IPS-11a (cell line): ENCODE measurements around the gene C8G.

Experiments used
- H3K4me3 ChIP-seq: one replicate; pipeline ENCODE4 v1.5.1; 2013; ENCODE audit warnings: low read depth, low read length, control low read depth

Gene C8G

DNA sequence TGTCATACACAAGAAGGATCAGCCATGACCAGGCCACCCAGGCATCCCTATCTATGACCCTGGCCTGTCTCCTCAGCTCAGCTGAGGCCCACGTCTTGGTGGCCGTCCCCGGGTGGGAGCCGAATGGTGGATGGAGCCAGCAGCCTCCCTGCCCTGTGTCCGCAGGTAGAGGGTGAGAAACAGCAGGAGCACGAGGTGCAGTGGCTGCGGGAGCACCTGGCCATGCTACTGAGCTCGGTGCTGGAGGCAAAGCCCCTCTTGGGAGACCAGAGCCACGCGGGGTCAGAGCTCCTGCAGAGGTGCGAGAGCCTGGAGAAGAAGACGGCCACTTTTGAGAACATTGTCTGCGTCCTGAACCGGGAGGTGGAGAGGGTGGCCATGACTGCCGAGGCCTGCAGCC lies 25.0 kb upstream of the C8G start:
- no peak overlapping the region for H3K4me3 ChIP-seq

DNA sequence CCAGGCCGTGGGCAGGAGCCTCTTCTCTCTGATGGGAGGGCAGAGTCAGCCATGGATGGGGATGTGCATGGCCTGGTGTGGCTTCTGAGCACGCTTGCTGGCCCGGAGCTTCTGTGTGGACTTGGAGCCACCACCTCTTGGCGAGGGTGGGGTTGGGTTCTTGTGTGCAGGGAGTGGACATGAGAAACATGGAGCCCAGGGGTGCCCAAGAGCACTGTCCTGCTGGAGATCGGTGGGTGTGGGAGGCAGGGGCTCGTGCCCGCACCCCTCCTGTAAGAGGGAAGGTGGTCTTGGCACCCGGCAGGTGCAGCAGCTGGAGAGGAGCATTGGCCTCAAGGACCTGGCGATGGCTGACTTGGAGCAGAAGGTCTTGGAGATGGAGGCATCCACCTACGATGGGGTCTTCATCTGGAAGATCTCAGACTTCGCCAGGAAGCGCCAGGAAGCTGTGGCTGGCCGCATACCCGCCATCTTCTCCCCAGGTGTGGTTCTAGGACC lies 24.3 kb upstream of the C8G start:
- H3K4me3 ChIP-seq, result no peak overlapping the region

DNA sequence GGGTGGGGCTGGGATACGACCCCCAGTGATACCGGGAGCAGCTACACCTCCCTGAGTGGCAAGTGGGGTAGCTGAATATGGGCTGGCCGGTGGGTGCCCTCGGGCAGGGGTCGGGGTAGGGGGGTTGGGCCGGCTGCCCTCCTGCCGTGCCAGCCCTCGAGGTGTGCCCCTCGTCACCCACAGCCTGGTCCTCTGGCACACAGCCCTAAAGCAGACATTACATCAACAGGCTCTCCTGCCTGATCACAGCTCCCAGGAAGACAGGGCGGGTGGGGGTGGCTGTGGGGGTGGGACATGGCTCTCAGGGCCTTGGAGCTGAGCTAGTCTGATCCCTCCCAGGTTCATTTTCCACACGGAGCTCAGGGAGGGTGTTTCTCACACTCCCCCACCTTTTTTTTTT lies 23.7 kb upstream of the C8G start:
- no peak overlapping the region for H3K4me3 ChIP-seq

DNA sequence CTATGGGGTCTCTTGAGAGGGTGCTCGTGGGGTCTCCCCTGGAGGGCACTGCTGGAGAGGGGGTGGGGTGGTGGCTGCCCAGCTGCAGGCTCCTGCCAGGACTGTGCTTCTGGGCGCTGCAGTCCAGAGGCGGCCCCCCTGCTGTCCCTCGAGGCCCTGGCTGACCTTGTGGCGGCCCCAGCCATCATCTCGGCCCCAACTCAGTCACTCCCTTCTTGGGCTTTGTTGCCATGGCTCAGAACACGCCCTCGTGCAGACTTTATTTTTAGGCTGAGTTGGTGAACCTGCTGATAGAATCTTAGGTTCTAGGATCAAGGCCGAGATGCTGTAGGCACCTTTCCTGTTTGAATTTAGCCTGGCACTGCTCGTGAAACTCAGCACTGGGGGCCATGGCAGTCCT lies 23.3 kb upstream of the C8G start:
- no peak overlapping the region for H3K4me3 ChIP-seq

DNA sequence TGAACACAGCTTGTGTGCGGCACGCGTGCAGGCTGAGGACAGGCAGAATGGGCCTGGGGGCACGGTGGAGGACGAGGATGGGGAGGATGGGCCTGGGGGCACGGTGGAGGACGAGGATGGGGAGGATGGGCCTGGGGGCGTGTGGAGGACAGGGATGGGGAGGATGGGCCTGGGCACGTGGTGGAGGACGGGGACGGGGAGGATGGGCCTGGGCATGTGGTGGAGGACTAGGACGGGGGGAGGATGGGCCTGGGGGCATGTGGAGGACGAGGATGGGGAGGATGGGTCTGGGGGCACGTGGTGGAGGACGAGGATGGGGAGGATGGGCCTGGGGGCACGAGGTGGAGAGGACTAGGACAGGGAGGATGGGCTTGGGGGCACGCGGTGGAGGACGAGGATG lies 22.5 kb upstream of the C8G start:
- no peak overlapping the region for H3K4me3 ChIP-seq

DNA sequence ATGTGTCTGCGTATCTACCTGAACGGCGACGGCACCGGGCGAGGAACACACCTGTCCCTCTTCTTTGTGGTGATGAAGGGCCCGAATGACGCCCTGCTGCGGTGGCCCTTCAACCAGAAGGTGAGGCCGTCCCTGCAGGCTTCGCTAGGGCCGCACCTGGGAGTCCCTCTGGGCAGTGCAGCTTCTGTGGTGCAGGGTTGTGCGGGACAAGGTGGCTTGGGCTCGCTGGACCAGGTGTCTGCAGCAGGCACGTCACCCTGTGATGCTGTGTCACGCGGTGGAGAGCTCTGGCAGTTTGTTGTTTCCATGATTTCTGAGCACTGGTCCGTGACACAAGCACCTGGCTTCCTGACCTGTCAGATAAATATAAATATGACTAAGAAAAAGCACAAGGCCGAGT lies 21.2 kb upstream of the C8G start:
- H3K4me3 ChIP-seq, result no peak overlapping the region

DNA sequence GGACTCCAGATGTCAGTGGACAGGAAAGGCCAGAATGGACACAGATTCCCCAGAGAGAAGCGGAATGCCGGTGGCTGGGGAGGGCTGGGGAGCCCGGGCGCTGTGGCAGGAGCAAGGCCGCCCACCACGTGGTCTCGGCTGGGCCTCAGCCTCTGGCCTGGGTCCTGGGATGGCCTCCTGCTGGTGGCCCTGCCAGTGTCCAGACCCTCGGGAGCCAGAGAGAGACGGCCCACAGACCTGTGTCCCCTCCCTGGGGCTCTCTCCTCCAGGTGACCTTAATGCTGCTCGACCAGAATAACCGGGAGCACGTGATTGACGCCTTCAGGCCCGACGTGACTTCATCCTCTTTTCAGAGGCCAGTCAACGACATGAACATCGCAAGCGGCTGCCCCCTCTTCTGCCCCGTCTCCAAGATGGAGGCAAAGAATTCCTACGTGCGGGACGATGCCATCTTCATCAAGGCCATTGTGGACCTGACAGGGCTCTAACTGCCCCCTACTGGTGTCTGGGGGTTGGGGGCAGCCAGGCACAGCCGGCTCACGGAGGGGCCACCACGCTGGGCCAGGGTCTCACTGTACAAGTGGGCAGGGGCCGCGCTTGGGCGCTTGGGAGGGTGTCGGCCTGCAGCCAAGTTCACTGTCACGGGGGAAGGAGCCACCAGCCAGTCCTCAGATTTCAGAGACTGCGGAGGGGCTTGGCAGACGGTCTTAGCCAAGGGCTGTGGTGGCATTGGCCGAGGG lies 19.5 kb upstream of the C8G start:
- H3K4me3 ChIP-seq, result no peak overlapping the region

DNA sequence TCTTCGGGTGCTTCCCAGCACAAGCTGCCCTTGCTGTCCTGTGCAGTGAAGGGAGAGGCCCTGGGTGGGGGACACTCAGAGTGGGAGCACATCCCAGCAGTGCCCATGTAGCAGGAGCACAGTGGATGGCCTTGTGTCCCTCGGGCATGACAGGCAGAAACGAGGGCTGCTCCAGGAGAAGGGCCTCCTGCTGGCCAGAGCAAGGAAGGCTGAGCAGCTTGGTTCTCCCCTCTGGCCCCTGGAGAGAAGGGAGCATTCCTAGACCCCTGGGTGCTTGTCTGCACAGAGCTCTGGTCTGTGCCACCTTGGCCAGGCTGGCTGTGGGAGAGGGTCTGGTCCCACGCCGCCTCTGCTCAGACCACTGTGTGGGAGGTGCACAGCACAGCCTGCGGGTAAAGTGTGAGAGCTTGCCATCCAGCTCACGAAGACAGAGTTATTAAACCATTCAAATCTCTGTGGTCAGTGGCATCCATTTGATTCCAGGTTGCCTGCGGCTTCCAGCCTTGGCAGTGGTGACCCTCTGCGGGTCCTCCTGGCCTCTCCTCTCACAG lies 18.8 kb upstream of the C8G start:
- no peak overlapping the region for H3K4me3 ChIP-seq

DNA sequence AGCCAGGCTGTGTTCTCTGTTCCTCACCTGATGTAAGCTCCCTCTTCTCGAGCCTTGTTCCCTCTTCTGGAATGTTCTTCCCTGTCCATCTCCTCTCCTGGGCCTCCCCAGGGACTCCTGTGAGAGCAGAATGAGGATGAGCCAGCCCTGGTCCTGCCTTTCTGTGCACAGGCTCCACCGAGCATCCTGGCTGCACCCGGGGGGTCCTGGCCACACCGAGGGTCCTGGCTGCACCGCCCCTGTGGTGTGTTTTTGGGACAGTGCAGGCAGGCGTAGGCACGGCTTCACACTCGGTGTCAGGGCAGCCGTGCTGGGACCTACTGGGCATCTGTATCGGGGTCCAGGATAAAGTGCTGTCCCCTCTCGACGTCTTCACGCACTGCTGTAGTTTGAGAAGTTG lies 18.3 kb upstream of the C8G start:
- H3K4me3 ChIP-seq, result no peak overlapping the region

DNA sequence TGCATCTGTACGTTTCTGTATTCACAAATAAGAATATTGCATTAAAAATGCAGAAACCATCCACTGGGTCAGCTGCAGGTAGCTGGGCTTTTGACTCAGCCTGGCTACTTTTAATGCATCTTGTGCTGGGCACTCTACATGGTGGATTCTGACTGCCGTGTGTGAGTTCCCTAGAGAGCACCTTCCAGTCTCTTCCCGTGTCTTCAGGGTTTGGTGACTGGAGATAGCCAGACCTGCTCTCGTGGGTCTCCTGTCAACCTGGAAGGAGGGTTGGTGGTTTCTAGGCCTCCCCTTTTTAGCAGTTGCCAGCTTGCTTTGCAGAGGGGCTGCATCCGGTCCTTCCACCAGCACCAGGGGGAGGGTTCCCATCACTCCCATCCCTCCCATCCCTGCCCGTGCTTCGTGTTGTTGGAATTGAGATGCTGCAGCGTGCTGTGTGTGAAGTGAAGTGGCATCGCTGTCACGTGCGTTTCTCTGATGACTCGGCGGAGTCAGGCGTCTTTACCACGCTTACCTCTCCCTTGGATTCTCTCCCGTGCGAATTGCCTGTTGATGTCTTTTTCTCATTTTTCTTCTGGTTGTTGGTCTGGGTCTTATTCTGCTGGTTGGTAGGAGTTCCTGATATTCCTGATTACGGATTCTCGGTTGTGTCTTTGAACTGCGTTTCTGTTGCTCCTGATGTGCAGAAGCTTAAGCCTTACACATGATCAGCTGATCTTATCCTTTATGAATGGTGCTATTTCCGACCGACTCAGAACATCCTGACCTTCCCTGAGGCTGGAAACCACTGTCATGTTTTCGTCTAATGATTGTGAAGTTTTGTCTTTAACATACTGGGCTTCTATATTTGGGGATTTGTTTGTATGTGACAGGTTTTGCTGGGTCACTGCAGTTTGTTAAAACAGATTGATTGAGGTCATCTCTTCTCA lies 17.4 kb upstream of the C8G start:
- H3K4me3 ChIP-seq, result no peak overlapping the region

DNA sequence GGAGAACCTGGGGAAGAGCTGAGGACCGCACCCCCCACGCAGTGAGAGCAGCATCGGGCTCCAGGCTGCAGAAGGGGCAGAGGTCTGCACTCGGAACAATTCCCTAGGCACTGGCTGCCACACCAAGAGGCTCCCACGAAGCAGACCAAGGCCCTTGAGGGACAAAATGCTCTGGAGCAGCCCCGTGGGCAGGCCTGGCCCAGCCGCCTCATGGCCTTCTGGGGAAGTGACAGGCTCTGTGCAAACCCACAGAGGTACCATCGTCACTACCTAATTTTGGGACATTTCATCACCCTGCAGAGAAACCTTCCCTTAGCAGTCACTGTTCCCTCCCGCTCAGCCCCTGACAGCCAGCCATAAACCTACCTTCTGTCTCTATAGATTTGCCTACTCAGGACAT lies 16.5 kb upstream of the C8G start:
- no peak overlapping the region for H3K4me3 ChIP-seq

DNA sequence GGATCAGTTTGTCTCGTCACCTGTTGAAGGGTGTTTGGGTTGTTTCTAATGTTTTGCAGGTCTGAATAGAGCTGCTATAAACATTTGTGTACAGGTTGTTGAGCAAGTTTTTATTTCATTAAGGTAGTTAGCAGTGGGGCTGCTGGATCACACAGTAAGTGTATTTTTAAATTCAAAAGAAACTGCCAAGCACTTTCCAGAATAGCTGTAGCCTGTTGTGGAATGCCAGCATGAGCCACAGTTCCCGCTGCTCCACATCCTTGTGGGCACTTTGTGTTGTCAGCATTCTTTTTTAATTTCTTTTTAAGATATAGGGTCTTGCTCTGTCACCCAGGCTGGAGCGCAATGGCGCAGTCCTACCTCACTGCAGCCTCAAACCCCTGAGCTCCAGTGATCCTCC lies 15.0 kb upstream of the C8G start:
- H3K4me3 ChIP-seq, result no peak overlapping the region

DNA sequence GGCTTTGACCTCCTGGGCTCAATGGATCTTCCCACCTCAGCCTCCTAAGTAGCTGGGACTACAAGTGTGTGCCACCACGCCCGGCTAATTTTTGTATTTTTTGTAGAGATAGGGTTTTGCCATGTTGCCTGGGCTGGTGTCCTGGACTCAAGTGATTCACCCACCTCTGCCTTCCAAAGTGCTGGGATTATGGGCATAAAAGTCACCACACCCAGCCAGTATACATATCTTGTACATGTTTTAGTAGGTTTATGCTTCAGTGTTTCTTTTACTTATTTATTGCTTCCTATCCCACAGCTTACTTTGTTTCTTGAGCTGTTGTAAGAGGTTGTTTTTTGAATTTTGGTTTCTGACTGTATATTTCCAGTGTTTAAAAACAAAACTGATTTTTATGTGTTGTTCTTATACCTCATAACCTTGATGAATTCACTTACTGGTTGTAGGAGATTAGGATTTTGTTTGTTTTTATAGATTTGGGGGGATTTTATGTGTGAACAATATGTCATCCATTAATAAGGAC lies 13.4 kb upstream of the C8G start:
- no peak overlapping the region for H3K4me3 ChIP-seq

DNA sequence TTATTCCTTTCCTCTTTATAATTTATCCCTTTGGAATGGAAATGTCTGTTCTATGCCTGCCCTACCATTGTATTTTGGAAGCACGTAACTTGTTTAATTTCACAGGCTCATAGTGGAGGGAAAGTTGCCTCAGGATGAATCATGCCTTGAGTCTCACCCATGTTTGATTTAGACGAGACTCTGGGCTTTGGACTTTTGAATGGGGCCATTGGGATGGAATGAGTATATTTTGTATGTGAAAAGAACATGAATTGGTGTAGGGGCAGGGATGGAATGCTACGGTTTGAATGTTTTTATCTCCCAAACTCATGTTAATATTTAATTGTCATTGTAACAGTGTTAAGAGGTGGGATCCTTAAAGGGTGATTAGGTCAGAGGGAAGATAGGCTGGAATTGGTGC lies 10.8 kb upstream of the C8G start:
- H3K4me3 ChIP-seq, result no peak overlapping the region

DNA sequence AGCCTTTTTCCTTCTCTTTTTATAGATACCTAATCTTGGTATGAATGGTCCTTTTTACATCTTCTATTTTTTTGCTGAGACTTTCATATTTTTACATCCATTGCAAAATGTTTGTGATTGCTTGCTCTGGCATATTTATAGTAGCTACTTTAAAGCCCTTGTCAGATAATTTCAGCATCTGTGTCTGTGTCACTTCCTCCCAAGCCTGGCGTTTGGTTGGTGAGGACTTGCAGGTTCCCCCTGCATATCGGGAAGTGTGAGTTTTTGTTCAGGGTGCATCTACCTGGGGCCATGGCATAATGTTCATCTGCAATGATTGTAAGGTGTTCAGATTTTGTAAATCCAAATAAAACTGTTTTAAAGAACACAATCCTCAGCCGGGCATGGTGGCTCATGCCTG lies 9.4 kb upstream of the C8G start:
- H3K4me3 ChIP-seq, result no peak overlapping the region

DNA sequence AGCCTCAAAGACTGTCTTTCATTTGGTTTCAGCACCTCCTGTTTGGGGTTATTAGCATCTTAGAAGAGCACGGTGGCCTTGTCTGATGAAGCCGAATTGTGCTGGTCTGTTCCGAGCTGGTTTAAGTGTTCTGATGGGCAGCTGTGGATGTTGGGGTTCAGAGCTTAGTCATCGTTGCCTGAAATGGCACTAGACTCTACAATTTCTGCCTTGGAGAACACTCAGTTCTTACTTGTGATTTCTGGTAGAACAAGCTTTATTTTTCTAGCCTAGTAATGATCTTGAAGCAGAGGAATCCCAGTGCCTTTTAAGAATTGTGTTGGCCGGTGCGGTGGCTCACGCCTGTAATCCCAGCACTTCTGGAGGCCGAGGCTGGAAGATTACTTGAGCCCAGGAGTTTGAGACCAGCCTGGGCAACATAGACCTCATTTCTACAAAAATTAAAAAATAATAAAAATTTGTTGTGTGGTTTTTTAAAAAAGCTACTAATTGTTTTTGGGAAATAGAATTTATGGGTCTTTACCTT lies 8.3 kb upstream of the C8G start:
- H3K4me3 ChIP-seq, result no peak overlapping the region

DNA sequence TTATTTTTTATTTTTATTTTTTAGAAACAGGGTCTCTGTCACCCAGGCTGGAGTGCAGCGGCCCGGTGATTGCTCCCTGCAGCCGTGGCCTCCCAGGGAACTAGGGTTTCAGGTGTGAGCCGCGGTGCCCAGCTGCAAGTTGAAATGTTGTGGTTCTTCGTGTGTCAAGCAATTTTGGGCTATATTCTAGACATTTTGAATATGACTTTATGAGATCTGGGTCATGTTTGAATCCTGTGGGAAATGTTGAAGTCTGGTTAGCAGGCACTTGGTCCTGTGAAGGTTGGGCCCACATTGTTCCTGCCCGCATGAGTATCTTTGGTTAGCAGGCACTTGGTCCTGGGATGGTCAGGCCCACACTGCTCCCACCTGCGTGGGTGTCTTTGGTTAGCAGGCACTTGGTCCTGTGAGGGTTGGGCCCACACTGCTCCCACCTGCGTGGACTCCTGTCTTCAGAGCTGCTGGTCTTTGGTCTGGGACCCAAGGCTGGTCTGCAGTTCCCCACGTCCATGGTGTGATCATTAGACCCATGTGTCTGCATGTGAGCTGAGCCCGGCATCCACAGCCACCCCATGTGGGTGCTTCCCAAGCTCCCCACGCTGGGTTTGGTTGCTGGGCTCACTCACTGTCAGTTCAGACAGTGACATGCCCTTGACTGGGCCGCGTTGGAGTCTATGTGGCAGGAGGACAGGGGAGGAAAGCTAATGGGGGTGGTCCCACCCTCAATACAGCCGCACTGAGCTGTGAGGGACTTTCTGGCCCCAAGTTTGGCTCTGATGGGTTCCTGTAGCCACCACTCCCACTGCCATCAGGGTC lies 7.6 kb upstream of the C8G start:
- H3K4me3 ChIP-seq, result no peak overlapping the region

DNA sequence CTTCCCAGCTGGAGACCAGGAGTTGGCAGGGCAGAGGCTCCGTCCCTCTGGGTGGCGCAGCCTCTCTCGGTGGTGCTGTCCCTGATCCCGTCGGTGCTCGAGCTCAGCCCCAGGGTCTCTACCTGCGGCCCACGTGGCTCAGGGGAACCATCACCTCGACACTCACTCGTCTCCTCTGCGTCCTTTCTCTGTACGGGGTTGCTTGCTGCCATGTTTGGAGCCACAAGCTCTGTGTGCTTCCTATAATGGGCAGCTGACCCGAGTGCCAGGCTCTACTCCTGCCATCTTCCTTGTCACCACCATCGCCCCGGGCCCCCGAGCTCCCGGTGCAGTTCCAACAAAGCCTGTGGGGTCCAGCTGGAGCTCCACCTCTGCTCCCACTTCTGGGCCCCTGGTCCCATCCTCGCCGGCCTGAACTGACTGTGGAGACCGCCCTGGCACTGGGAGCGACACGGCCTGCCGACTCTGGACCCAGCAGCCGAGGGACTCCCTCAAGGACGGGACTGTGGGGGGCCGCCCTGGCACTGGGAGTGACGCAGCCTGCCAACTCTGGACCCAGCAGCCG lies 5.5 kb upstream of the C8G start:
- H3K4me3 ChIP-seq, result no peak overlapping the region

DNA sequence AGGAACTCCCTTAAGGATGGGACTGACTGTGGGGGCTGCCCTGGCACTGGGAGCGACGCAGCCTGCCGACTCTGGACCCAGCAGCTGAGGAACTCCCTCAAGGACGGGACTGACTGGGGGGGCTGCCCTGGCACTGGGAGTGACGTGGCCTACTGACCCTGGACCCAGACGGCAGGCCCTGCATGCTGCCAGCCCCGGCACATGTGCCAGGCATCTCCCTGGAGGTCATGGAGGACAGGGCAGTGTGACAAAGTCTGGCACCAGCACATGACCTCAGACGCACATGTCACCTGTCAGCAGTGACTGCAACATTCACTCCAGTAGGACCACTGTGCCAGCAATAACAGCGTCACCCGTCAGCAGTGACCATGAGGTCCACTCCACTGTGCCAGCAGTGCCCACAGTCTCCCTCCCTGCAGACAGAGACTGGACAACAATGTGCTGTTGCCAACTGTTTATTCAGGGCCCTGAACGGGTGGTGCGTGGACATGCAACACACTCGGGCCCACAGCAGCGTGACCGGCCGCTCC lies 5.0 kb upstream of the C8G start:
- H3K4me3 ChIP-seq, result no peak overlapping the region
